GM19193 (cell line): Measurements from ENCODE around the gene GLRX5.

ENCODE experiments used
- POLR2A ChIP-seq: IDR thresholded peaks from 4 replicates; pipeline ENCODE4 v1.6.1; 2011; ENCODE audit not compliant: insufficient read depth, insufficient read length; ENCODE audit errors: extremely low read depth

The GLRX5 gene

GRCh38 chr14:95535226-95536021 is 574 bp downstream of the GLRX5 start:
- TF ChIP-seq POLR2A, result no peak

GRCh38 chr14:95536036-95536593 is 1.3 kb downstream of the GLRX5 start:
- TF ChIP-seq POLR2A, result no peak

GRCh38 chr14:95536671-95537070 is 1.8 kb downstream of the GLRX5 start:
- TF ChIP-seq POLR2A, result no peak

GRCh38 chr14:95537298-95538089 is 2.6 kb downstream of the GLRX5 start:
- TF ChIP-seq POLR2A, result no peak

GRCh38 chr14:95538801-95539509 is 4.1 kb downstream of the GLRX5 start:
- no peak for TF ChIP-seq POLR2A

GRCh38 chr14:95540236-95540855 is 5.5 kb downstream of the GLRX5 start:
- TF ChIP-seq POLR2A, result no peak

GRCh38 chr14:95541346-95541745 is 6.5 kb downstream of the GLRX5 start:
- TF ChIP-seq POLR2A, result no peak

- no peak for TF ChIP-seq POLR2A
These were observed 7.4 kb downstream of the GLRX5 start for GRCh38 chr14:95541932-95542930.

- no peak for TF ChIP-seq POLR2A
These were observed 8.2 kb downstream of the GLRX5 start for GRCh38 chr14:95543021-95543420.

- no peak for TF ChIP-seq POLR2A
These were observed 9.7 kb downstream of the GLRX5 start for GRCh38 chr14:95544588-95544987.

GRCh38 chr14:95545515-95546168 is 10.8 kb downstream of the GLRX5 start:
- no peak for TF ChIP-seq POLR2A

- TF ChIP-seq POLR2A, result no peak
These were observed 12.4 kb downstream of the GLRX5 start for GRCh38 chr14:95547272-95547625.
